HEK293T (cell line): ENCODE results near the gene ZNF532.

Source experiments
- CTCF ChIA-PET: fragments of 350-600 bp; formaldehyde crosslinking; extraction: SDS; loops from one replicate; lab custom pipeline; 2021; ENCODE audit warnings: antibody characterized with exemption, inconsistent platforms; lab: Yijun Ruan, JAX
- POLR2A ChIA-PET: fragments of 350-600 bp; formaldehyde crosslinking; extraction: SDS; loops from one replicate; lab custom pipeline; 2020; ENCODE audit warnings: antibody characterized with exemption, inconsistent platforms; lab: Yijun Ruan, JAX
- DNase-seq: peaks from one replicate; pipeline ENCODE4 v3.0.0; 2012; ENCODE audit warnings: mixed read lengths; ENCODE audit errors: extremely low spot score
- ARNT ChIP-seq: fragments of 450-650 bp; IDR thresholded peaks from 2 replicates; pipeline ENCODE4 v1.6.1; 2017; ENCODE audit warnings: mild to moderate bottlenecking
- BHLHE40 ChIP-seq: fragments of 450-650 bp; IDR thresholded peaks from 2 replicates; pipeline ENCODE4 v1.6.1; 2016; ENCODE audit warnings: mild to moderate bottlenecking, moderate library complexity, borderline replicate concordance
- CTBP1 ChIP-seq: fragments of 450-650 bp; IDR thresholded peaks from 2 replicates; pipeline ENCODE4 v1.6.1; 2016; ENCODE audit warnings: borderline replicate concordance
- ELF4 ChIP-seq: fragments of 450-650 bp; IDR thresholded peaks from 2 replicates; pipeline ENCODE4 v1.6.1; 2017; ENCODE audit warnings: antibody characterized with exemption
- FOXA1 ChIP-seq: fragments of 450-650 bp; IDR thresholded peaks from 2 replicates; pipeline ENCODE4 v1.6.1; 2016; ENCODE audit warnings: mild to moderate bottlenecking
- FOXK2 ChIP-seq: fragments of 450-650 bp; IDR thresholded peaks from 2 replicates; pipeline ENCODE4 v1.6.1; 2016; ENCODE audit warnings: mild to moderate bottlenecking
- FOXM1 ChIP-seq: fragments of 450-650 bp; IDR thresholded peaks from 2 replicates; pipeline ENCODE4 v1.6.1; 2017; ENCODE audit warnings: mild to moderate bottlenecking, borderline replicate concordance
- HDGF ChIP-seq: fragments of 450-650 bp; IDR thresholded peaks from 2 replicates; pipeline ENCODE4 v1.6.1; 2017; ENCODE audit warnings: antibody characterized with exemption, borderline replicate concordance
- L3MBTL2 ChIP-seq: fragments of 450-650 bp; conservative IDR thresholded peaks from 2 replicates; pipeline ENCODE4 v1.6.1; 2016; ENCODE audit warnings: mild to moderate bottlenecking
- LEF1 ChIP-seq: fragments of 450-650 bp; IDR thresholded peaks from 2 replicates; pipeline ENCODE4 v1.6.1; 2017; ENCODE audit warnings: mild to moderate bottlenecking, borderline replicate concordance
- NFRKB ChIP-seq: fragments of 450-650 bp; IDR thresholded peaks from 2 replicates; pipeline ENCODE4 v1.6.1; 2016; ENCODE audit warnings: mild to moderate bottlenecking, moderate library complexity
- SP1 ChIP-seq: fragments of 450-650 bp; IDR thresholded peaks from 2 replicates; pipeline ENCODE4 v1.6.1; 2017
- SUZ12 ChIP-seq: fragments of 450-650 bp; IDR thresholded peaks from 2 replicates; pipeline ENCODE4 v1.6.1; 2016; ENCODE audit warnings: mild to moderate bottlenecking
- TARDBP ChIP-seq: fragments of 450-650 bp; IDR thresholded peaks from 2 replicates; pipeline ENCODE4 v1.6.1; 2016
- ZNF384 ChIP-seq: fragments of 450-650 bp; IDR thresholded peaks from 2 replicates; pipeline ENCODE4 v1.6.1; 2016
- TF ChIP-seq, protein P1 (sequence below): fragments of 450-650 bp; IDR thresholded peaks from 2 replicates; pipeline ENCODE4 v1.6.1; 2016

The ZNF532 gene

DNA sequence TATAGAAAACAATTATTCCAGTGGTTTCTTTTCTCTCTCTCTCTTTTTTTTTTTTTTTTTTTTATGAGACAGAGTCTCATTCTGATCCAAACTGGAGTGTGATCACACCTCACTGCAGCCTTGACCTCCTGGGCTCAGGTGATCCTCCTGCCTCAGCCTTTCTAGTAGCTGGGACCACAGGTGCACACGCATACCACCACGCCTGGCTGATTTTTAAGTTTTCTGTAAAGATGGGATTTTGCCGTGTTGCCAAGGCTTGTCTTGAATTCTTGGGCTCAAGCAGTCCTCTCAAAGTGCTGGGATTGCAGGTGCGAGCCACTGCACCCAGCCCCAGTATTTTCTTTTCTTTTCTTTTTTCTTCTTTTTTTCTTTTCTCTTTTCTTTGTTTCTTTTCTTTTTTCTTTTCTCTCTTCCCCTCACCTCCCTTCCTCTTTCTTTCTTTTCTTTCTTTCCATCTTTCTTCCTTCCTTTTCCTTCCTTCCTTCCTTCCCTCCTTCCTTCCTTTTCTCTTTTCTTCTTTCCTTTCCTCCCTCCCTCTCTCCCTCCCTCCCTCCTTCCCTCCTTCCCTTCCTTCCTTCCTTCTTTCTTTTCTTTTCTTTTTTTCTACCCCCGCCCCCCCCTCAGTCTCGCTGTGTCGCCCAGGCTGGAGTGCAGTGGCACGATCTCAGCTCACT is 76.9 kb downstream of the ZNF532 start:
- no peak for TF ChIP-seq SP1
- TF ChIP-seq FOXA1 = no peak
- no peak for TF ChIP-seq TARDBP
- no peak for TF ChIP-seq FOXM1
- no peak for TF ChIP-seq NFRKB
- no peak for TF ChIP-seq CTBP1
- no peak for TF ChIP-seq HDGF
- TF ChIP-seq SUZ12 = no peak
- no peak for TF ChIP-seq FOXK2
- TF ChIP-seq LEF1 = no peak
- no peak for TF ChIP-seq ARNT
- TF ChIP-seq ZNF384 = no peak
- TF ChIP-seq L3MBTL2 = no peak
- no peak for TF ChIP-seq BHLHE40
- TF ChIP-seq, protein P1, sequence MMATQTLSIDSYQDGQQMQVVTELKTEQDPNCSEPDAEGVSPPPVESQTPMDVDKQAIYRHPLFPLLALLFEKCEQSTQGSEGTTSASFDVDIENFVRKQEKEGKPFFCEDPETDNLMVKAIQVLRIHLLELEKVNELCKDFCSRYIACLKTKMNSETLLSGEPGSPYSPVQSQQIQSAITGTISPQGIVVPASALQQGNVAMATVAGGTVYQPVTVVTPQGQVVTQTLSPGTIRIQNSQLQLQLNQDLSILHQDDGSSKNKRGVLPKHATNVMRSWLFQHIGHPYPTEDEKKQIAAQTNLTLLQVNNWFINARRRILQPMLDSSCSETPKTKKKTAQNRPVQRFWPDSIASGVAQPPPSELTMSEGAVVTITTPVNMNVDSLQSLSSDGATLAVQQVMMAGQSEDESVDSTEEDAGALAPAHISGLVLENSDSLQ = no peak
- no peak for TF ChIP-seq ELF4
- CTCF ChIA-PET = no interaction called here
- no peak for DNase-seq
- POLR2A ChIA-PET = no interaction called here

DNA sequence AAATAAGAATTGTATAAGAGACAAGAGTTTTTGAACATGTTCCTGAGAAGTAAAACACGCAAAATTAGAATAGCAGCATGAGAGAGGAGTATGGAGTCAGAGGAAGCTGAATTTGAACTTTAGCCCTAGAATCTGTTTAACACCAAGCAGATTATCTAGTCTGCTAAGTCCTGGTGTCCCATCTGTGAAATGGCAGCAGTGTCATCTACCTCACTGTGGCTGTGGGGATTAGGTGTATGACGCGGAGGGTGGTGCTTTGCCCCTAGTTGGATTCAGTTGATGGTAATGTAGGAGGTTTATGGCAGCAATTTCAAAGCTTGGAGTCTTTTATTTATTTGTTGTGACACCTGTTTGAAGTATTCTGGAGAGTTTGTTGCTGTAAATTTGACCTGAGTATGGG is 79.2 kb downstream of the ZNF532 start:
- TF ChIP-seq CTBP1 (no peak), FOXM1 (no peak), ARNT (no peak), ZNF384 (no peak), ELF4 (no peak), FOXK2 (no peak), SP1 (no peak), L3MBTL2 (no peak), FOXA1 (no peak), BHLHE40 (no peak), HDGF (no peak), SUZ12 (no peak), TARDBP (no peak), NFRKB (no peak), LEF1 (no peak)
- TF ChIP-seq, protein P1 = no peak
- no peak for DNase-seq
- ChIA-PET POLR2A (interaction anchor here (0.5 kb wide), 1 partner anchor 17 kb away, joined by 3 read pairs; no protein-coding TSS in a partner anchor), CTCF (no interaction called here)

DNA sequence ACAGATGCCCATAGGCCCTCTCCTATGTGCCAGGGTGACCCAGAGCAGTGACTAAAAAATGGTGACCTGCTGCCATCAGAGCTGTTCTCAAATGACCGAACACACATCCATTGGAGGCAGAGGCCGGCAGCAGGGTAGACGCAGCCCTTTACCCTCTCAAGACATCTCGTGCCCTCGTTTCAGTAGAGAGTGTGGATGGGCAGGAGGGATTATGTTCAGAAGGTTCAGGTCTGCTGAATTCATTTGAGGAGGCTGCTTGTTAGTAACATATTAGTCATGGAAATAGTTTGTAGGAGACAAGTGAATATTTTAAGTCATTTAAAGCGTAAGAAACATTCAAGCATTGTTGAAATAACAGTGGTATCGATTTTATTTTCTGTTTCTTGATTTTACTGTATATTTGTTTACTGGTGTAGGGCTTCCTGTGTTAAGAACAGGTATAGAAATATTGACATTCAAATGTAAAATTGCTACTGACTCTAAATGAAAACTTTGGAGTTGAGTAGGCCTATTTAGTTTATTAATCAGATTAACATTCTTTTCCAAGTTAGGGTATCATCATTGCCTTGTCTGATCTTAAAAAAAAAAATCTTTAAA is 82.6 kb downstream of the ZNF532 start:
- no peak for DNase-seq
- POLR2A ChIA-PET = no interaction called here
- CTCF ChIA-PET = interaction anchor here (0.7 kb wide), 1 partner anchor 418 kb away, joined by 5 read pairs; no protein-coding TSS in a partner anchor
- TF ChIP-seq BHLHE40 (no peak), CTBP1 (no peak), ARNT (no peak), LEF1 (no peak), L3MBTL2 (no peak), ZNF384 (no peak), SUZ12 (no peak), HDGF (no peak), TARDBP (no peak), ELF4 (no peak), FOXM1 (no peak), FOXA1 (no peak), NFRKB (no peak)
- TF ChIP-seq, protein P1 = no peak

DNA sequence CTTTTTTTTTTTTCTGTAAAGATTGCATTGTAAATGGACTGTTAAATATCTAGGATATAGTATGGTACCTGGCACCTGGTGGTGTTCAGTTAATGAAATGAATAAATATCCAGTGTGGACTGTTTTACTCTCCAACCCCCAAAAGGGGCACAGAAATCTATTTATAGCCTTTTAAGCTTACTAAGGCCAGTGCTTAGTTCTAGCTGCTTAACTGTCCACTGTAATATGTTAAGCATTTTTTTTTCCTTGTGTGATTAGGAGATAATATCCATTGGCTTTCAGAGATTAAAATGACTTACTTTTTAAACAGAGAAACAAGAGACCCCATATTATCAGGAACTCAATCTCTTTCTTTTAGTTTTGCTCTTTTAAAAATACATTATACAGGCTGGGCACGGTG is 84.4 kb downstream of the ZNF532 start:
- TF ChIP-seq L3MBTL2 = no peak
- no peak for TF ChIP-seq SP1
- no peak for TF ChIP-seq TARDBP
- POLR2A ChIA-PET = no interaction called here
- DNase-seq = no peak
- CTCF ChIA-PET = no interaction called here

DNA sequence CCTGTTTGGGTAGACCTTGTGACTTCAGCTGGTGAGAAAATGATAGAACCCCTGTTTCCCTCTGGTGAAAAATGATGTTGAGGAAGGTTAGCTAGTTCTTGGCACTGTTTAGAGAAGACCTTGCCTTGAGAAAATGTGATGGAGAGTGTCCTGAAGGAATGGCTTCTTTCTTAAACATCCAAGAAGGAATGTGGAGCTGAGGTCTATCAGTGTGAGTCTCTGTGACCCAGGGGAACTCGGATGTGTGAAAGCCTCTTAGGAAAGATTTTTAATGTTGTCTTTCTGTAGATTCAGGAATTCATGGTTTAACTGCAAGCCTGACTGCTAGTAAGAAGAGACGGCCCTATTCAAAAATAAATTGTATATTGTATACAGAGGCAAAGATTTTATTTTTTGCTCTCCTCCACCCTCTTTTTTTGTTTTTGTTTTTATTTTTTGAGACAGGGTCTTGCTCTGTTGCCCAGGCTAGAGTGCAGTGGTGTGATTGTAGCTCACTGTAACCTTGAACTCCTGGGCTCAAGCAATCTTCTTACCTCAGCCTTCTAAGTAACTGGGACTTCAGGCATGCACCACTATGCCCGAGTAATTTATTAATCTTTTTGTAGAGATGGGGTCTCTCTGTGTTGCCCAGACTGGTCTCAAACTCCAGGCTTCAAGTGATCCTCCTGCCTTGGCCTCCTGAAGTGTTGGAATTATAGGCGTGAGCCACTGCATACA is 87.5 kb downstream of the ZNF532 start:
- no peak for TF ChIP-seq ZNF384
- TF ChIP-seq BHLHE40 = no peak
- TF ChIP-seq TARDBP = no peak
- no peak for TF ChIP-seq LEF1
- TF ChIP-seq FOXM1 = no peak
- no peak for TF ChIP-seq FOXA1
- no peak for TF ChIP-seq FOXK2
- TF ChIP-seq HDGF = no peak
- TF ChIP-seq, protein P1 = no peak
- TF ChIP-seq CTBP1 = no peak
- no peak for TF ChIP-seq SUZ12
- no peak for TF ChIP-seq ELF4
- TF ChIP-seq SP1 = no peak
- TF ChIP-seq ARNT = no peak
- TF ChIP-seq L3MBTL2 = no peak
- TF ChIP-seq NFRKB = no peak
- CTCF ChIA-PET = no interaction called here
- no peak for DNase-seq
- POLR2A ChIA-PET = no interaction called here
